Osteoblast (primary cell): ENCODE measurements around the gene MRPL52. TPM values are rescaled to one million over a fixed set of nuclear protein-coding genes. Genes with fewer than 3 reads are reported as not detected.
A peak's percentile ranks its signal among the peaks of the same experiment; 100 is the strongest.

ENCODE experiments used
- DNase-seq: peaks from one replicate; pipeline ENCODE4 v3.0.0; 2011; ENCODE audit warnings: low spot score, mixed read lengths; ENCODE audit not compliant: insufficient read length; ENCODE audit errors: missing footprints
- H2AFZ ChIP-seq: 2 replicates; pipeline ENCODE4 v1.6.0; 2011; ENCODE audit warnings: mild to moderate bottlenecking, low read length
- H3K27ac ChIP-seq: 2 replicates; pipeline ENCODE4 v1.5.1; 2011; ENCODE audit warnings: mild to moderate bottlenecking, low read depth, low read length, moderate library complexity
- H3K27me3 ChIP-seq: 2 replicates; pipeline ENCODE4 v1.6.0; 2012; ENCODE audit warnings: mild to moderate bottlenecking, control low read depth, inconsistent platforms, low read length, moderate library complexity; ENCODE audit not compliant: insufficient read depth
- H3K36me3 ChIP-seq: 2 replicates; pipeline ENCODE4 v1.5.1; 2011; ENCODE audit warnings: mild to moderate bottlenecking, low read length, control low read depth, moderate library complexity; ENCODE audit not compliant: insufficient read depth
- H3K4me1 ChIP-seq: 2 replicates; pipeline ENCODE4 v1.5.1; 2011; ENCODE audit warnings: mild to moderate bottlenecking, low read length, control low read depth, moderate library complexity; ENCODE audit not compliant: insufficient read depth
- H3K4me2 ChIP-seq: 2 replicates; pipeline ENCODE4 v1.6.0; 2011; ENCODE audit warnings: mild to moderate bottlenecking, low read length; ENCODE audit not compliant: insufficient read depth
- H3K4me3 ChIP-seq: fragments of 200-600 bp; sonication (generic); 3 replicates; pipeline ENCODE4 v1.5.1; 2012; ENCODE audit warnings: mild to moderate bottlenecking, low read length, inconsistent platforms; ENCODE audit not compliant: insufficient read depth
- H3K79me2 ChIP-seq: 2 replicates; pipeline ENCODE4 v1.6.0; 2012; ENCODE audit warnings: mild to moderate bottlenecking, low read length, control low read depth, inconsistent platforms; ENCODE audit not compliant: insufficient read depth
- H3K9me3 ChIP-seq: 2 replicates; pipeline ENCODE4 v1.5.1; 2011; ENCODE audit warnings: low read depth, low read length, control low read depth
- H4K20me1 ChIP-seq: 2 replicates; pipeline ENCODE4 v1.6.0; 2012; ENCODE audit warnings: mild to moderate bottlenecking, low read length, control low read depth; ENCODE audit not compliant: insufficient read depth
- total RNA-seq: library from RNA; depleted of rRNA; stranded (reverse); fragments of >200 nt; gene quantifications from 2 replicates; pipeline ENCODE4 v1.2.3, GENCODE V29; 2012
- TF ChIP-seq, protein P1 (sequence below): IDR thresholded peaks from 2 replicates; pipeline ENCODE4 v1.5.1; 2011; ENCODE audit warnings: mild to moderate bottlenecking, low read depth, low read length, moderate library complexity; ENCODE audit errors: extremely low read depth

Gene MRPL52
- total RNA-seq, 1 donor, result 31.5 TPM

DNA sequence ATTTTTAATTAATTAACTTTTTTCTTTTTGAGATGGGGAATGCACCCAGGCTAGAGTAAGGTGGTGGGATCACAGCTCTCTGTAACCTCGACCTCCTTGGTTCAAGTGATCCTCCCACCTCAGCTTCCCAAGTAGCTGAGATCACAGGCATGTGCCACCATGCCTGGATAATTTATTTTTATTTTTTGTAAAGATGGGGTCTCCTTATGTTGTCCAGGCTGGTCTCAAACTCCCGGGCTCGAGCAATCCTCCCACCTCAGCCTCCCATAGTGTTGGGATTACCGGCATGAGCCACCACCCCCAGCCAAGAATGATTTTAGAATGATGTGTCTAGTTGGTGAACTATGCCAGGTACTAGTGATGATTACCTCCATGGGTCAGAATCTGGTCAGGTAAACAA is 35.3 kb downstream of the MRPL52 start:
- Histone ChIP-seq H3K9me3 (peaks cover 2% of the 10 kb centered on the region), H3K36me3 (no peaks in the 10 kb centered on the region), H3K27me3 (no peaks in the 10 kb centered on the region)

DNA sequence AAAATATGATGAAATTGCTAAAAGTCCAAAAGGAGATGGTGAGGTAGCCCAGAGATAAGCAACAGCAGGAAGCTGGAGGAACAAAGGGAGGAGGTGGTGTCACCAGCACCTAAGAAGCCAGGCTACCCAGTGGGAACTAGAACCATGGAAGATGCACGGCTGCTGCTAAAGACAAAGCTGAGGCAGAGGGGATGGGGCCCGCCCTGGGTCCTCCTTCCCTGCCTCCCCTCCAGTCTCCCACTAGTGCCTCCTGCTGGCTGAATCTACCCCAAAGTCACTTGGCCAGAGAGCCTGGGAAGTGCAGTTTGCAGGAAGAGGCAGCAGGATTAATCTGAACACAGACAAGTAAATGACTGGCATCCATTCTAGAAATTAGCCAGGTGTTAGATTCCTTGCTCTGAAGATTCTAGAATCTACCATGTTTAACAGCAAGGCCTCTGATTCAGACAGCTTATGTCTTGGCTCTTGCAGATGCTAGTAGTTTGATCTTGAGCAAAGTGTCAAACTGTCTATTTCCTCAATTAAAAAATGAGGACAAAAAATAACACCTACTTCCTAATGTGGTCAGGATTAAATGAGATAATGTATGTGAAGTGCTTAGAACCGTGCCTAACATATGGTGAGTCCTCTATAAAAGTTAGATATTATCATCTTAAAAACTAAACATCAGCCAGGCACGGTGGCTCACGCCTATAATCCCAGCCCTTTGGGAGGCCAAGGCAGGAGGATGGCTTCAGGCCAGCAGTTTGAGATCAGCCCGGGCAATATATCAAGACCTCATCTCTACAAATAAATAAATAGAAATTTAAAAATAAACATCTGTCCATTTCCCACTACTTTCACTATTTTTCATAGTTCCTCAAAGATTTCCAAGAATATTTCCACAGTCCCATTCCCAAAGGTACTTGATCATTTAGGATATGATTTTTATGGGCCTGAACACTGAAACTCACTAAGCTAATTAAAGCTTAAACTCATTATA is 36.0 kb downstream of the MRPL52 start:
- H2AFZ ChIP-seq, result no peak overlapping the region
- H3K36me3 ChIP-seq, result no peaks in the 10 kb centered on the region
- TF ChIP-seq, protein P1, sequence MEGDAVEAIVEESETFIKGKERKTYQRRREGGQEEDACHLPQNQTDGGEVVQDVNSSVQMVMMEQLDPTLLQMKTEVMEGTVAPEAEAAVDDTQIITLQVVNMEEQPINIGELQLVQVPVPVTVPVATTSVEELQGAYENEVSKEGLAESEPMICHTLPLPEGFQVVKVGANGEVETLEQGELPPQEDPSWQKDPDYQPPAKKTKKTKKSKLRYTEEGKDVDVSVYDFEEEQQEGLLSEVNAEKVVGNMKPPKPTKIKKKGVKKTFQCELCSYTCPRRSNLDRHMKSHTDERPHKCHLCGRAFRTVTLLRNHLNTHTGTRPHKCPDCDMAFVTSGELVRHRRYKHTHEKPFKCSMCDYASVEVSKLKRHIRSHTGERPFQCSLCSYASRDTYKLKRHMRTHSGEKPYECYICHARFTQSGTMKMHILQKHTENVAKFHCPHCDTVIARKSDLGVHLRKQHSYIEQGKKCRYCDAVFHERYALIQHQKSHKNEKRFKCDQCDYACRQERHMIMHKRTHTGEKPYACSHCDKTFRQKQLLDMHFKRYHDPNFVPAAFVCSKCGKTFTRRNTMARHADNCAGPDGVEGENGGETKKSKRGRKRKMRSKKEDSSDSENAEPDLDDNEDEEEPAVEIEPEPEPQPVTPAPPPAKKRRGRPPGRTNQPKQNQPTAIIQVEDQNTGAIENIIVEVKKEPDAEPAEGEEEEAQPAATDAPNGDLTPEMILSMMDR, result peak; percentile 29
- H3K79me2 ChIP-seq, result no peaks in the 10 kb centered on the region
- peaks cover 4% of the 10 kb centered on the region for H3K4me1 ChIP-seq
- H3K4me3 ChIP-seq, result no peak overlapping the region
- no peak overlapping the region for H3K4me2 ChIP-seq
- peak; percentile 47 for DNase-seq
- H3K9me3 ChIP-seq, result peaks cover 2% of the 10 kb centered on the region
- H3K27ac ChIP-seq, result no peak overlapping the region
- no peaks in the 10 kb centered on the region for H4K20me1 ChIP-seq
- H3K27me3 ChIP-seq, result no peaks in the 10 kb centered on the region

More for the DNA sequence above, 35.3 kb downstream of the MRPL52 start:
- no peak overlapping the region for H3K4me3 ChIP-seq
- no peaks in the 10 kb centered on the region for H3K79me2 ChIP-seq
- TF ChIP-seq, protein P1, result no peak
- H2AFZ ChIP-seq, result no peak overlapping the region
- no peaks in the 10 kb centered on the region for H4K20me1 ChIP-seq
- no peak for DNase-seq
- no peak overlapping the region for H3K27ac ChIP-seq
- H3K4me2 ChIP-seq, result no peak overlapping the region
- no peaks in the 10 kb centered on the region for H3K4me1 ChIP-seq

DNA sequence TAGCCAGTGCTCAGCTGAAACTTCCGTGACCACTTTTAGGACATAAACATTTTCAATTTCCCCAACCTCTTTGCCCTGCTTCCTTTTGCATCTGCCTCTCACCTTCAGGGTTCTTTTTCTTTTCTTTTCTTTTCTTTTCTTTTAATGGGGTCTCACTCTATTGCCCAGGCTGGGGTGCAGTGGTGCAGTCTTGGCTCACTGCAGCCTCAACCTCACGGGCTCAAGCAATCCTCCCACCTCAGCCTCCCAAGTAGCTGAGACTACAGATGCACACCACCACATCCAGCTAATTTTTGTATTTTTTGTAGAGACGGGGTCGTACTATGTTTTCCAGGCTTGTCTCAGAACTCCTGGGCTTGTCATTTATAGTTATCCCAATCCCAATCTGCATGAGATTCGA is 37.2 kb downstream of the MRPL52 start:
- no peak overlapping the region for H2AFZ ChIP-seq
- TF ChIP-seq, protein P1, result no peak

DNA sequence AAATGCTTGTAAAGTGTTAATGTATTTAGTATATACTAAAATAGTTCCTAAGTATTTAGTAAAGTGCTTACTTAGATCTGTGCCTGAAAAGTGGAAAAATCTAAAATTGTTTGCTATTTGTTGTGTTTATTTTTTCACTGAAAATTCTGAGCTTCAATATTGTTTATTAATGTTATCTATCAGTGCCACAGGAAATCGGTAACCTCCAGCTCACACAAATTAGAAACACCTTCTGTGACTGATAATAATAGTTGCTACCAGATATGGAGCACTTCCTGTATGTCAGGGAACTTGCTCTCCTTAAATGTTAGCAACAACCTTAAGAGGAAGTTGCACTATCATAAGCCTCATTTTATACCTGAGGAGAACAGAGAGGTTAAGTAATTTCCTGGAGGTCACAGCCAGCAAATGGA is 41.1 kb downstream of the MRPL52 start:
- Histone ChIP-seq H4K20me1 (peaks cover 16% of the 10 kb centered on the region), H3K4me3 (peak overlapping the region; percentile 91), H3K4me2 (peak overlapping the region; percentile 100), H2AFZ (peak overlapping the region; percentile 98), H3K79me2 (peaks cover 30% of the 10 kb centered on the region), H3K9me3 (no peaks in the 10 kb centered on the region), H3K27ac (peak overlapping the region; percentile 92), H3K27me3 (no peaks in the 10 kb centered on the region), H3K4me1 (peaks cover 21% of the 10 kb centered on the region), H3K36me3 (peaks cover 21% of the 10 kb centered on the region)
- peak; percentile 31 for DNase-seq
- TF ChIP-seq, protein P1, result no peak

More for the DNA sequence above, 37.2 kb downstream of the MRPL52 start:
- Histone ChIP-seq H3K27ac (no peak overlapping the region), H4K20me1 (no peaks in the 10 kb centered on the region), H3K9me3 (no peaks in the 10 kb centered on the region), H3K27me3 (no peaks in the 10 kb centered on the region), H3K4me2 (no peak overlapping the region), H3K79me2 (no peaks in the 10 kb centered on the region), H3K4me1 (peaks cover 11% of the 10 kb centered on the region), H3K36me3 (no peaks in the 10 kb centered on the region), H3K4me3 (no peak overlapping the region)
- no peak for DNase-seq
